NCI-H345 treated with DMSO at 0.1 percent for 48 hours (cell line): Measurements from ENCODE around the gene OR5AP2.
"Not testable (repeated sequence)": the region's sequence is repeated elsewhere in the genome, so short reads cannot be mapped to it uniquely, and the experiment has no call there.

Experiments
- DNase-seq: peaks from one replicate; lab custom pipeline; 2025; ENCODE audit not compliant: unreplicated experiment; lab: John Stamatoyannopoulos, UW

Gene OR5AP2

GRCh38 chr11:56642339-56642738 is at the start of gene OR5AP2:
Gene OR5AP2 (minus strand): TSS chr11:56642439. CDS start chr11:56642439, 0 bp downstream.
- no peak for DNase-seq

GRCh38 chr11:56691179-56691578 is 48.9 kb upstream of the OR5AP2 start:
- not testable (repeated sequence) for DNase-seq

- no peak for DNase-seq
These were observed 46.4 kb upstream of the OR5AP2 start for GRCh38 chr11:56688554-56689100.

- no peak for DNase-seq
These were observed 28.7 kb upstream of the OR5AP2 start for GRCh38 chr11:56670984-56671383.

- DNase-seq = no peak
These were observed 21.1 kb upstream of the OR5AP2 start, which contains the start of gene OR5AR1 for GRCh38 chr11:56663386-56663785. Gene OR5AR1 (plus strand): TSS chr11:56663686. CDS start chr11:56663686, 0 bp downstream.

GRCh38 chr11:56659755-56660154 is 17.5 kb upstream of the OR5AP2 start:
- no peak for DNase-seq

- no peak for DNase-seq
These were observed 4.7 kb downstream of the OR5AP2 start for GRCh38 chr11:56637500-56637899.

- DNase-seq = no peak
These were observed 5.4 kb downstream of the OR5AP2 start for GRCh38 chr11:56636861-56637260.

GRCh38 chr11:56632329-56632728 is 9.9 kb downstream of the OR5AP2 start:
- DNase-seq = no peak

GRCh38 chr11:56625946-56626345 is 16.3 kb downstream of the OR5AP2 start:
- no peak for DNase-seq

GRCh38 chr11:56624661-56625110 is 17.6 kb downstream of the OR5AP2 start:
- DNase-seq = no peak

- DNase-seq = no peak
These were observed 31.1 kb downstream of the OR5AP2 start for GRCh38 chr11:56611174-56611573.

- not testable (repeated sequence) for DNase-seq
These were observed 50.0 kb downstream of the OR5AP2 start for GRCh38 chr11:56592088-56592717.
